ENCODE results near the gene HLA-DOB.
A peak's percentile ranks its signal among the peaks of the same experiment; 100 is the strongest.

HLA-DOB gene

DNA sequence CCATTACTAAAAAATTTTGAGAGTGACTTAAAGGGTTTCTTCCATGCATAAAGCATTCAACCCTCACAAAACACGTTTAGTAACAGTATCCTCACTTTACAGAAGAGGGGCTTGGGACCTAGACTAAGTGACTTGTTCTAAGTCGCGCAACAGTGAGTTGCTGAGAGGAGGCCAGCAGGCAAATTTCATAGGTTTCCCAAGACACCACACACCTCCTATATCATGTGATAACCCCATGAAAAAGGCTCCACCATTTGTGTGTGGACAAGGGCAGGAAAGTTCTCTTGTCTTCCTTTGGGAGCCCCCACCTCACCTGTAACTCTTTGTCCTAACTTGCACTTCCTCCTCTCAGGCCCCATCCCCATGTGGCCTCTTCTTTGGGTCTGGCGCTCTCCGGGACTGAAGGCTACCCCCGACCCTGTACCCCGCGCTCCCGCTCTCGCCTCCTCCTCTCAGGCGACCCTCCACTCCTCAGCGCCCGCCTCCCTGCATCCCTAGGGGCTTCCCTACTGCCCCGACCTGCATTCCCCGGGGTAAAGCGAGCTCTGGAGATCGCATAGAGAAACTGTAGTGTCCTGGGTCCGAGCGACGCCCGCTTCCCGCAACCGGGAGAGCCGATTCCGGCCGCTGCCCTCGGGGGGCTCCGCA, 26.7 kb upstream of the HLA-DOB start:
- DNase-seq = no peak

GRCh38 chr6:32842690-32843089, 25.9 kb upstream of the HLA-DOB start:
- no peak for DNase-seq

GRCh38 chr6:32842021-32842650, 25.3 kb upstream of the HLA-DOB start:
- DNase-seq = no peak

DNA sequence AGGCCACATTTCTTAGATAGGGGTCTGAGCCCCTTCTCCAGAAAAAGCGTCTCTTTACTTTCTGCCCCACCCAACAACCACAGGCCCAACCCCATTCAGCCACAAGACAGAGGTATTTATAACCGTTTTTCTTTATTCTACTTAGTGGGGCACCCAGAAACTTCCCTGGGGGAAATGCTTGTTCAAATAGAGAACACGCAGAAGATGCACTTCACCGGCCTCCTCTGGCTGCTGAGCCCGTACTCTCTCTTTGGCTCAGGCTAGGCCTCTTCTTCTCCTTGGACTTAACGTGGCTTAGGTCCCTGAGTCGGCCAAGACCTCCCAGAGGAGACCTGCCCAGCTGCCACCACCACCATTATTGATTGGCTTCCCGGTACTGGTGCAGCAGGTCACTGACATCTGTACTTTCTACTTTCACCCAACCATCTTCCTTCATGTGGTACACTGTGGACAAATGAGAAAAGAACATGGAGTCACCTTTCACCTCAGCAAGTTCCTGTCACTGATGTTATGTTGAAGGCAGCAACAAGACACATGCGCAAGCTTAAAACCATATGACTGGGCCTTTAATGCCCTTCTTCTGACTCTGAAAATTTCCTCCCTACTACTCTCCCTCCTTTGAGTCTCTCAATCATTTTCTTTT, 23.9 kb upstream of the HLA-DOB start:
- DNase-seq = peak; percentile 32

DNA sequence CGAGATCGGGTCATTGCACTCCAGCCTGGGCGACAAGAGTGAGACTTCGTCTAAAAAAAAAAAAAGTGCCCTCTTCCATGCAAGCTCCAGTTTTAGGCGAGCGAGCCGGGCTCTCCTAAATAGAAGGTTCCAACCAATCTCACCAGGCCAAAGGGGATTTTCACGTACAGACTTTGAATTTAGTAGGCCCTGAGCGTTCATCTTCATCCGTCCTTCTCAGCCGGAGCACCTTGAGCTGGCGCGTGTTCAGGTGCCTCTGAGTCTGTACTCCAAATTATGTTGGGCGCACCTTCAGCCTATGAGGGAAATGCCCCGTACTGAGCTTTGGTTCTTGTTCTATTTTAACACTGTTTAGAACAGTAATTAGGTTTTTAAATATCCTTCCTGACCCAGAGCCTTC, 22.6 kb upstream of the HLA-DOB start:
- DNase-seq = no peak

GRCh38 chr6:32838114-32838958, 21.5 kb upstream of the HLA-DOB start, which contains the start of gene TAP2:
Gene TAP2, minus strand, starts transcription at chr6:32838739. Its CDS starts 506 bp downstream, at chr6:32838233.
- peak; percentile 99 for DNase-seq

DNA sequence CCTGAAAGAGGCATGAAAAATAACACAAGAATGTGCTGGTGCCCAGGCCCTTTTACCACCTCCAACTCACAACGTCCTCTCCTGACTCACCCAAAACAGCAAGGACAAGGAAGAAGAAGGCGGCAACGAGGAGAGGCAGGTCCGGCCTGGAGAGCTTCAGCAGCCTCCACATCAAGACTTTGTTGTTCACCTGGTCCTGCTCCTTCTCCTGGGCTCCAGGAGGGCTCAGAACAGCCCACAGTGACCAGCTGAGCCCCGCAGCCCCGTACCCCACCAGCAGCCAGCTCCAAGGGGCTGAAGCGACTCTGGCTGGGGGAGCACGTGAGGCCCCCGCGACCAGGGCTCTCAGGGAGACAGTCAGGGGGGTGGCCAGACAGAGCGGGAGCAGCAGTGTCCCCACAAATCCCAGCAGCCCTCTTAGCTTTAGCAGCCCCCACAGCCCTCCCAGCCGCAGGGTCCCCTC, 20.9 kb upstream of the HLA-DOB start:
- DNase-seq = no peak

- no peak for DNase-seq
Observed at GRCh38 chr6:32836873-32837272, 20.1 kb upstream of the HLA-DOB start.

DNA sequence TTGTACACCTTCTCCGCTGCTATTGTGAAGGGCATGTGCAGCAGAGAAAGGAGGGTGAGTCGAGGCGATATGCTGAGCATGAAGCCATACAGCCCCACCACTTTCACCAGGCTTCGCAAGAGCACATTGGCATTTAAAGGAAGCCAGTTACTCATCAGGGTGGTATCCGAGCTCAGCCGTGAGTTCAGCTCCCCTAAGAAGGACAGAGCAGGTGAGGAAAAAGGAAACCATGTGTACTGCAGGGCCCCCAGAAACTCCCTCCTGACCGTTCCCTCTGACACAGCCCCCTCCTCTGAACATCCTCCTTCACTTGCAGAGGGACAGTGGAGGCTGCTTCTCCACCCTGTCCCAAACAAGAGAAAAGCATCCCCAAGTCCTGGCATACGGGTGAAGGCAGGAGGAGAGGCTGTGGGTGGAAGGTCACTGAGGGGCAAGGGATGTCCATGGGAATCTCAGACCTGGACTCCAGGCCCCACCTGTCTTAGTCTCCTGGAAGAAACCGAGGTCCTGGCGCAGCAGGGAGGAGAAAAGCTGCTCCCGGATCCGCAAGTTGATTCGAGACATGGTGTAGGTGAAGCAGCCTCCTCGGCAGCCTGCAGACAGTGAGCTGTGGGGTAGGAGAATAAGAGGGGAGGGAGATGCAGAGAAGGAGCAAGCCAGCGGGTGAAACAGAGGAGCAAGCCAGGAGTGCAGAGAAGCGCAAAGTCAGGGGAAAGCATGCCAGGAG, 18.5 kb upstream of the HLA-DOB start:
- DNase-seq = no peak

GRCh38 chr6:32833664-32834063, 16.9 kb upstream of the HLA-DOB start:
- DNase-seq = no peak

- DNase-seq = no peak
Observed at GRCh38 chr6:32832535-32832934, 15.7 kb upstream of the HLA-DOB start.

GRCh38 chr6:32830936-32831335, 14.1 kb upstream of the HLA-DOB start:
- no peak for DNase-seq

DNA sequence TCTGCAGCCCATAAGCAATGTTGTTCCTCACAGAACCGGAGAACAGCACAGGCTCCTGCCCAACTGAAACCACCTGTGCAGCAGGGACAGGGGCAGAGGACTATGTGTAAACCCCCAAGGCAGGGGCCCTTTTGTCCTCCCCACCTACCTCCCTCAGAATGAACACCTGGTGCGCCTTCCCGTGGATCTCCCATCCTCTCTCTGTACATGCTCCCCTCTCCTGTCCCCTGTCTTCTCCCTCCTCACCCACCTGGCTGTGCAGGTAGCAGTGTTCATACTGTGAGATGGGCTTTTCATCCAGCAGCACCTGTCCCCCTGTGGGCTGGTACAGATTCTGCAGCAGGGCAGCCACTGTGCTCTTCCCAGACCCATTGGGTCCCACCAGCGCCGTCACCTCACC, 13.2 kb upstream of the HLA-DOB start:
- DNase-seq = no peak

GRCh38 chr6:32829495-32829894, 12.7 kb upstream of the HLA-DOB start:
- no peak for DNase-seq

GRCh38 chr6:32827025-32827424, 10.2 kb upstream of the HLA-DOB start:
- DNase-seq = no peak

GRCh38 chr6:32825966-32826365, 9.2 kb upstream of the HLA-DOB start:
- no peak for DNase-seq

- DNase-seq = no peak
Observed at GRCh38 chr6:32819729-32820128, 2.9 kb upstream of the HLA-DOB start.

DNA sequence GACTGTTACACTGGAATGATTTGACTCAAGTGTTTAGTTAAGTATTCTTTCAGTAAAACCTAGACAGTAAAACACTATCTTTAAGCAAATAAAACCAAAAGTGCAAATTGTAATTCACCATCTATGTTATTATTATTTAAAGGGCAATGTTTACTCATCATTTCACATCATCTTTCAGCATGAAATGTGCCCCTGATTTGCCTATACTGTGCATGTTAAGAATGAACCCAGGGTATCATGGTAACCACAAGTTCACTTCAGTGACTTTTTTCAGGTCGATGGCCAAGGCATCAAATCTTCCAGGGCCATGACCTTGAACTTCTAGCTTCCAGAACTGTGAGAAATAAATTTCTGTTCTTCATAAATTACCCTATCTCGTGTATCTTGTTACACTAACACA, 2.1 kb upstream of the HLA-DOB start:
- no peak for DNase-seq

- DNase-seq = no peak
Observed at GRCh38 chr6:32815996-32816395, 806 bp downstream of the HLA-DOB start.

- no peak for DNase-seq
Observed at GRCh38 chr6:32815115-32815514, 1.7 kb downstream of the HLA-DOB start.

DNA sequence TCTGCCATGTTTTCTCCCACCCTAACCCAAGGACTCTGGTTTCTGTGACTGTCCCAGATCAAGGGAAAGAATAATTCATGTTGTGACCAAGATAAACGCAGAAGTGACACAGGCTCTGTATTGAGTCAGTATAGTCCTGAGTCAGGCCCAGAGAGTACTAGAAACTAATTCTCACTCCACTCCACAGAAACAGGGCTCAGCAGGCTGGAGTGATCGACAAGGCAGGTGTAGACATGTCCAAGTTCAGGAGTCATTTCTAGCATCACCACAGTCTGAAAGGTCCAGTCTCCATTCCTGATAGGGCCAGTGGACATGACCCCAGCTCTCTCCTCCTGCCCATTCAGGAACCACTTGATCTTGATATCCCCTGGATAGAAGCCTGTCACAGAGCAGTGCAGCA, 2.7 kb downstream of the HLA-DOB start:
- no peak for DNase-seq

DNA sequence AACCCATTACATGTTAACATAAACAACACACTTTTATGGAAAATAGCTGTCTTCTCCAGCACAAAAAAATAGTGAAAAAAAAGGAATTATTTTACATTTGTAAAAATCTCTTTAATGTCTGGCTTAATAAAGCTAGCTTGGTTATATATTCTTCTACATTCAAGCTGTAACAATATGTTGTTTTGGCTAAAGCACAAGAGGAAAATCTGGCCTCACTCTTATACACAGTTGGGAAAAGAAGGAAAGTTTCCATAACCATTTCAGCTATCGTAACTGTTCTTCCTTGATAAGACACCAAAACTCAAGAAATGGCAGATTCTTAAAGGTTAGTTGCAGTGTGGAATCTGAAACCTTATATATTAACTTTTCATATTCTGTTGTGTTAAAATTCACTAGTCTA, 7.6 kb downstream of the HLA-DOB start:
- DNase-seq = no peak
